ENCODE data around the gene SAAL1. TPM values are rescaled to one million over a fixed set of nuclear protein-coding genes. Genes with fewer than 3 reads are reported as not detected.

The SAAL1 gene
- total and polyA plus RNA-seq, 9 of the 15 experiments (the other 6 are each of a cell fraction or from before 2014, with no cell fraction given) = 38.9 to 77.5 (median 56.4) TPM

- no peak; the same call in 1 of the 2 replicates for TF ChIP-seq REST (IDR thresholded peaks at IDR 0.05; ENCODE audit: borderline replicate concordance)
- TF ChIP-seq REST (CRISPR knock-in tag; IDR thresholded peaks at IDR 0.05; ENCODE audit: low read depth) = no peak
- TF ChIP-seq ZNF589 (CRISPR knock-in tag; IDR thresholded peaks at IDR 0.05; ENCODE audit: low read depth) = 0 out of 2 replicates have a peak, but pooled peaks have one; percentile 32
- no peak; the same call in 1 of the 2 replicates for TF ChIP-seq NCOA1 (IDR thresholded peaks at IDR 0.05; ENCODE audit: low read depth)
- no peak for TF ChIP-seq MIER1 (IDR thresholded peaks at IDR 0.05; ENCODE audit: low read depth)
- no peak for TF ChIP-seq BRCA1 (IDR thresholded peaks at IDR 0.05)
- TF ChIP-seq BRCA1 (CRISPR knock-in tag; IDR thresholded peaks at IDR 0.05) = no peak
- TF ChIP-seq KDM4B (IDR thresholded peaks at IDR 0.05; ENCODE audit: borderline replicate concordance in 2 of 2, low read depth in 1 of 2) = peak in 1 of 2 experiments; percentile 73; a peak in 1 of 4 replicates
- TF ChIP-seq MAFF (IDR thresholded peaks at IDR 0.05; ENCODE audit: low read length) = no peak
- peak in 1 of 2 experiments; percentile 83; a peak in 2 of 4 replicates for TF ChIP-seq SIN3A (IDR thresholded peaks at IDR 0.05; ENCODE audit: borderline replicate concordance in 2 of 2, control insufficient read depth in 1 of 2, low read depth in 2 of 2, low read length in 2 of 2)
- TF ChIP-seq TAF1 (IDR thresholded peaks at IDR 0.05; ENCODE audit: control insufficient read depth, extremely low read depth, insufficient read depth, low read length, severe bottlenecking) = peak; percentile 75
- TF ChIP-seq ZBTB33 (CRISPR knock-in tag; IDR thresholded peaks at IDR 0.05) = peak; percentile 93
- TF ChIP-seq ZNF707 (CRISPR knock-in tag; conservative IDR thresholded peaks at IDR 0.05) = no peak
- no peak for TF ChIP-seq PATZ1 (CRISPR knock-in tag; IDR thresholded peaks at IDR 0.05; ENCODE audit: borderline replicate concordance)
- TF ChIP-seq ZNF311 (CRISPR knock-in tag; IDR thresholded peaks at IDR 0.05) = no peak
Observed at GRCh38 chr11:18105802-18106574, at the start of gene SAAL1 (continued).
